ENCODE measurements around the gene HRAS. TPM values are rescaled to one million over a fixed set of nuclear protein-coding genes. Genes with fewer than 3 reads are reported as not detected.
A peak's percentile ranks its signal among the peaks of the same experiment; 100 is the strongest.

HRAS gene
- total RNA-seq, 2 experiments from 2014 or later: 22.0 to 25.8 TPM

DNA sequence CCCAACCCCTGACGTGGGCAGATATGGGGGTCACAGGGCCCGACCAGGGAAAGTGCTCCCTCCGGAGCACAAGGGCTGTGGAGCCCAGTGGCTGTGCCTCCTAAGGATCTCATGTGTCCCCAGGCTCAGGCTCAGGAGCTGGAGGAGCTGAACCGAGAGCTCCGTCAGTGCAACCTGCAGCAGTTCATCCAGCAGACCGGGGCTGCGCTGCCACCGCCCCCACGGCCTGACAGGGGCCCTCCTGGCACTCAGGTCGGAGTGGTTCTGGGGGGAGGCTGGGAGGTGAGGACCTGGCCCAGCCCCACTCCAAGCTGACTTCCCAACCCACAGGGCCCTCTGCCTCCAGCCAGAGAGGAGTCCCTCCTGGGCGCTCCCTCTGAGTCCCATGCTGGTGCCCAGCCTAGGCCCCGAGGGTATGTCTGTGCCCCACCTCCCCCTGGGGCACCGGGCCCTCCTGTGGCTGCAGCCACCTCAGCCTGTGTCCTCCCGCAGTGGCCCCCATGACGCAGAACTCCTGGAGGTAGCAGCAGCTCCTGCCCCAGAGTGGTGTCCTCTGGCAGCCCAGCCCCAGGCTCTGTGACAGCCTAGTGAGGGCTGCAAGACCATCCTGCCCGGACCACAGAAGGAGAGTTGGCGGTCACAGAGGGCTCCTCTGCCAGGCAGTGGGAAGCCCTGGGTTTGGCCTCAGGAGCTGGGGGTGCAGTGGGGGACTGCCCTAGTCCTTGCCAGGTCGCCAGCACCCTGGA is 27.9 kb upstream of the HRAS start:
- Mint-ChIP-seq H3K4me1 (ENCODE audit: low read depth) (peaks cover 12% of the 10 kb centered on the region), H3K27me3 (ENCODE audit: low read depth) (no peaks in the 10 kb centered on the region), H3K9me3 (no peaks in the 10 kb centered on the region), H3K27ac (no peak overlapping the region), H3K4me3 (no peak overlapping the region), H3K36me3 (ENCODE audit: low read depth) (peaks cover 3% of the 10 kb centered on the region)
- intact Hi-C loops (cut with micrococcal nuclease): loop anchor here (5.0 kb wide), 1 partner anchor 234 kb away; the partner anchor contains the start of gene SLC25A22
- no peak for DNase-seq
- CTCF ChIA-PET: interaction anchor here (0.7 to 3.8 kb wide), 2 partner anchors 8 to 13 kb away, joined by 3 to 18 read pairs; no protein-coding TSS in a partner anchor

- Mint-ChIP-seq H3K36me3 (ENCODE audit: low read depth) (peaks cover 3% of the 10 kb centered on the region), H3K4me3 (peak overlapping the region; percentile 84), H3K27me3 (ENCODE audit: low read depth) (no peaks in the 10 kb centered on the region), H3K27ac (no peak overlapping the region), H3K9me3 (no peaks in the 10 kb centered on the region), H3K4me1 (ENCODE audit: low read depth) (peaks cover 12% of the 10 kb centered on the region)
- no peak for DNase-seq
- CTCF ChIA-PET: no interaction called here
- intact Hi-C loops (cut with micrococcal nuclease): loop anchor here (5.0 kb wide), 1 partner anchor 235 kb away; the partner anchor contains the start of gene SLC25A22
These were observed 26.8 kb upstream of the HRAS start for GRCh38 chr11:562046-562645.

DNA sequence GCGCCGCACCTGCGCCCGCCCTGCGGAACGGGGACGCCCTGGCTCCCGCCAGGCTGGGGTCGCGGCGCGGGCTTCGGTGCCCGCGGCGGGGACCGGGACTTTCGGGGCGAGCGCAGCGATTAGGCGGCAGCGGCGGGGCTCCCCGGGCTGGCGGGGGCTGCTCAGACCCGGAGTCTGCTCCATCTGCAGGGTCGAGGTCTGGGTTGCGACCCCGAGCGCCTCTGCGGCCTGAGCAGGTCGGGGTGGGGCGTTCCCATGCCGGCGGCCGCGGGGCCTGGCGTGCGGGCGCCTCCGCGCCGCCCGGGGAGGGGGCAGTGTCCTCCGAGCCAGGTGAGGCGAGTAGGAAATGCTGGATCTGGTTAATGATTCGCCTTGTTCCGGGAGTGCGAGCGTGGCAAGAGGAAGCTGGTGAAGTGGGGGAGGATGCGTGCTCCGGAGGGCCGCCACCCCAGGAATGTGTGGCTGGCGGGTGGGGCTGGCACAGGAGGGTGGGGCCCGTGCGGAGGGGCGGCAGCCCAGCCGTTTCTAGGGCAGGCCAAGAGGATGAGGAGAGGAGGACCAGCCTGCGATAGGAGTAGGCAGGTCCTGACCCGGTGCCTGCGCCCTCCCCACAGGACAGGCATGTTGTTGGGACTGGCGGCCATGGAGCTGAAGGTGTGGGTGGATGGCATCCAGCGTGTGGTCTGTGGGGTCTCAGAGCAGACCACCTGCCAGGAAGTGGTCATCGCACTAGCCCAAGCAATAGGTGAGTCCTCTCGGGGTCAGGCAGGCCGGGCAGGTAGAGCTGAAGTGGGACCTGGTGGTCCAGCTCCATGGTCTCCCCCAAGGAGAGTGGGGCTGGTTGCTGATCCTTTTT is 26.0 kb upstream of the HRAS start:
- Mint-ChIP-seq H3K4me1 (ENCODE audit: low read depth) (peaks cover 12% of the 10 kb centered on the region), H3K27me3 (ENCODE audit: low read depth) (peaks cover 2% of the 10 kb centered on the region), H3K9me3 (no peaks in the 10 kb centered on the region), H3K27ac (no peak overlapping the region), H3K36me3 (ENCODE audit: low read depth) (peaks cover 3% of the 10 kb centered on the region), H3K4me3 (peak overlapping the region; percentile 84)
- DNase-seq: no peak
- intact Hi-C loops (cut with micrococcal nuclease): loop anchor here (2.0 to 5.0 kb wide), 4 partner anchors 51 to 236 kb away; partner anchors contain the start of genes DEAF1, RNH1, SLC25A22 and TMEM80
- CTCF ChIA-PET: no interaction called here

GRCh38 chr11:560305-561147 is 25.1 kb upstream of the HRAS start, which contains the start of the genes LMNTD2 and RASSF7:
TSS of gene LMNTD2 (minus strand) at chr11:560738. CDS start at chr11:560716, 22 bp downstream.
TSS of gene RASSF7 (plus strand) at chr11:560970. CDS start at chr11:561769, 799 bp downstream.
- CTCF ChIA-PET: interaction anchor here (0.6 kb wide), 1 partner anchor 90 kb away, joined by 3 read pairs; no protein-coding TSS in a partner anchor
- Mint-ChIP-seq H3K9me3 (no peaks in the 10 kb centered on the region), H3K27me3 (ENCODE audit: low read depth) (peaks cover 3% of the 10 kb centered on the region), H3K4me1 (ENCODE audit: low read depth) (peaks cover 12% of the 10 kb centered on the region), H3K27ac (peak within 1 kb of the TSS; percentile 76), H3K4me3 (peak within 1 kb of the TSS; percentile 84), H3K36me3 (ENCODE audit: low read depth) (peaks cover 3% of the 10 kb centered on the region)
- intact Hi-C loops (cut with micrococcal nuclease): loop anchor here (1.0 to 5.0 kb wide), 6 partner anchors 8 to 237 kb away; partner anchors contain the start of genes DEAF1, PHRF1, RNH1 and SLC25A22
- DNase-seq: peak; percentile 95

GRCh38 chr11:559712-560304 is 24.4 kb upstream of the HRAS start:
- intact Hi-C loops (cut with micrococcal nuclease): loop anchor here (1.0 to 5.0 kb wide), 6 partner anchors 8 to 237 kb away; partner anchors contain the start of genes DEAF1, PHRF1, RNH1 and SLC25A22
- Mint-ChIP-seq H3K4me3 (peak overlapping the region; percentile 84), H3K27me3 (ENCODE audit: low read depth) (peaks cover 3% of the 10 kb centered on the region), H3K9me3 (no peaks in the 10 kb centered on the region), H3K4me1 (ENCODE audit: low read depth) (peaks cover 12% of the 10 kb centered on the region), H3K36me3 (ENCODE audit: low read depth) (peaks cover 3% of the 10 kb centered on the region), H3K27ac (peak overlapping the region; percentile 76)
- DNase-seq: no peak
- CTCF ChIA-PET: interaction anchor here (0.6 to 1.5 kb wide), 3 partner anchors 24 to 172 kb away, joined by 3 to 5 read pairs (median 3); no protein-coding TSS in a partner anchor

GRCh38 chr11:559020-559620 is 23.7 kb upstream of the HRAS start:
- Mint-ChIP-seq H3K27me3 (ENCODE audit: low read depth) (peaks cover 3% of the 10 kb centered on the region), H3K9me3 (no peaks in the 10 kb centered on the region), H3K4me1 (ENCODE audit: low read depth) (peaks cover 12% of the 10 kb centered on the region), H3K27ac (no peak overlapping the region), H3K4me3 (no peak overlapping the region), H3K36me3 (ENCODE audit: low read depth) (peaks cover 3% of the 10 kb centered on the region)
- no peak for DNase-seq
- CTCF ChIA-PET: interaction anchor here (1.0 to 1.5 kb wide), 2 partner anchors 23 to 172 kb away, joined by 3 to 5 read pairs; no protein-coding TSS in a partner anchor
- intact Hi-C loops (cut with micrococcal nuclease): no loop called here

GRCh38 chr11:558503-558902 is 23.1 kb upstream of the HRAS start:
- intact Hi-C loops (cut with micrococcal nuclease): no loop called here
- CTCF ChIA-PET: interaction anchor here (1.5 kb wide), 1 partner anchor 22 kb away, joined by 3 read pairs; no protein-coding TSS in a partner anchor
- H3K36me3 Mint-ChIP-seq (ENCODE audit: low read depth): peaks cover under 1% of the 10 kb centered on the region
- H3K27ac Mint-ChIP-seq: no peak overlapping the region
- H3K4me1 Mint-ChIP-seq (ENCODE audit: low read depth): peaks cover 12% of the 10 kb centered on the region
- no peaks in the 10 kb centered on the region for H3K9me3 Mint-ChIP-seq
- no peak overlapping the region for H3K4me3 Mint-ChIP-seq
- peaks cover 3% of the 10 kb centered on the region for H3K27me3 Mint-ChIP-seq (ENCODE audit: low read depth)
- DNase-seq: no peak

- DNase-seq: no peak
- CTCF ChIA-PET: interaction anchor here (4.4 kb wide), 1 partner anchor 169 kb away, joined by 21 read pairs; no protein-coding TSS in a partner anchor
- intact Hi-C loops (cut with micrococcal nuclease): no loop called here
- Mint-ChIP-seq H3K27ac (no peak overlapping the region), H3K36me3 (ENCODE audit: low read depth) (no peaks in the 10 kb centered on the region), H3K4me3 (no peak overlapping the region), H3K27me3 (ENCODE audit: low read depth) (peaks cover 3% of the 10 kb centered on the region), H3K4me1 (ENCODE audit: low read depth) (peaks cover 12% of the 10 kb centered on the region), H3K9me3 (no peaks in the 10 kb centered on the region)
These were observed 22.2 kb upstream of the HRAS start for GRCh38 chr11:557328-558132.

DNA sequence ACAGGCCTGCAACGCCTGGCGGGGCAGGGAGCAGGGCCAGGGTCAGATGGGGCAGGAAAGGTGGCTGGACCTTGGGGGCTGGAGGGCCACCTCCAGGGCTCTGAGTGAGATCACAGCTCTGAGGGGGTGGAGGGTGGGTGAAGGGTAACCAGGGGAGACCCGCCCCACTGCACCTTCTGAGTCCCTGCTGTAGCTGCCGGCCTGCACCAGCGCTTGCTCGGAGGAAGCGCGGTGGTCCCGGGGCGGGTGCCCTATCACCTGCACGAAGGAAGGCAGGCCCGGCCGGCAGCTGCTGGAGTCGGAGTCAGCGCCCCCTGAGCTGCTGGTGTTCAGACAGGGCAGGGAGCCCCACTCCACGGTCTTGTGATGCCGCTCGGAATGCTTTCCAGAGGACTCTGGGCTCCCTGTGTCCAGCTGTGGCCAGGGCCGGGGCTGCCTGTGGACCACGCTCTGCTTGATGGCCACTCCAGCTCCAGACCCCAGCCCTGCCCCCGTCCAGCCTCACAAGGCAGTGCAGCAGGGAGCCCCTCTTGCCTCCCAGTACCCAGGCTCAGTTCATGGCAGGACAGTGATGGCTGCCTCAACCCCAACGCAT is 21.4 kb upstream of the HRAS start:
- H3K9me3 Mint-ChIP-seq: no peaks in the 10 kb centered on the region
- intact Hi-C loops (cut with micrococcal nuclease): no loop called here
- CTCF ChIA-PET: interaction anchor here (1.3 to 4.4 kb wide), 3 partner anchors 8 to 170 kb away, joined by 8 to 21 read pairs (median 18); no protein-coding TSS in a partner anchor
- peaks cover 3% of the 10 kb centered on the region for H3K27me3 Mint-ChIP-seq (ENCODE audit: low read depth)
- no peak overlapping the region for H3K4me3 Mint-ChIP-seq
- DNase-seq: no peak
- peaks cover 11% of the 10 kb centered on the region for H3K4me1 Mint-ChIP-seq (ENCODE audit: low read depth)
- H3K27ac Mint-ChIP-seq: no peak overlapping the region
- no peaks in the 10 kb centered on the region for H3K36me3 Mint-ChIP-seq (ENCODE audit: low read depth)

Data from activated naive CD4-positive, alpha-beta T cell treated with anti-CD3 and anti-CD28 coated beads for 36 hours (primary cell).